HEK293 (cell line): Measurements from ENCODE around the gene COL8A1.
"Not testable (repeated sequence)": the region's sequence is repeated elsewhere in the genome, so short reads cannot be mapped to it uniquely, and the experiment has no call there.

Experiments
- CTCF ChIA-PET: fragments of 350-600 bp; formaldehyde crosslinking; extraction: SDS; loops from one replicate; lab custom pipeline; 2021; ENCODE audit warnings: antibody characterized with exemption; lab: Yijun Ruan, JAX
- POLR2A ChIA-PET: fragments of 300-600 bp; formaldehyde crosslinking; extraction: SDS; loops from one replicate; lab custom pipeline; 2020; ENCODE audit warnings: antibody characterized with exemption, inconsistent platforms; lab: Yijun Ruan, JAX
- H3K27ac ChIP-seq: fragments of 200-500 bp; sonication (Bioruptor generic); 2 replicates; pipeline ENCODE4 v1.5.1; 2014; ENCODE audit warnings: low read depth, low read length, control low read depth, inconsistent platforms; ENCODE audit errors: extremely low read depth
- H3K36me3 ChIP-seq, 2 experiments: fragments of 200-500 bp in 1 of 2; sonication (Bioruptor generic) in 1 of 2; 1 replicate in 1 of 2; 2 replicates in 1 of 2; pipeline ENCODE4 v1.5.1; 2014 to 2017; ENCODE audit warnings: inconsistent platforms in 2 of 2, low read length in 2 of 2; ENCODE audit not compliant: control insufficient read depth in 2 of 2, insufficient read depth in 1 of 2
- H3K4me1 ChIP-seq: fragments of 200-500 bp; sonication (Bioruptor generic); 2 replicates; pipeline ENCODE4 v1.5.1; 2014; ENCODE audit warnings: mild to moderate bottlenecking, low read length, inconsistent platforms; ENCODE audit not compliant: control insufficient read depth, insufficient read depth
- H3K4me3 ChIP-seq: 2 replicates; pipeline ENCODE4 v1.5.1; 2011; ENCODE audit warnings: low read depth, mild to moderate bottlenecking, control low read depth, low read length, moderate library complexity
- H3K9me3 ChIP-seq: fragments of 200-500 bp; sonication (Bioruptor generic); 2 replicates; pipeline ENCODE4 v1.5.1; 2014; ENCODE audit warnings: low read depth, low read length, inconsistent platforms; ENCODE audit not compliant: control insufficient read depth, insufficient read depth
- HOXC10 ChIP-seq: sonication (generic); formaldehyde crosslinking; IDR thresholded peaks from 2 replicates; pipeline ENCODE4 v1.8.1; 2023; ENCODE audit warnings: mild to moderate bottlenecking, missing genetic modification reagents
- KLF17 ChIP-seq: fragments of 450-650 bp; formaldehyde crosslinking; IDR thresholded peaks from 2 replicates; pipeline ENCODE4 v1.5.1; 2016; ENCODE audit warnings: missing biosample characterization, missing genetic modification characterization
- PRDM1 ChIP-seq: fragments of 450-650 bp; formaldehyde crosslinking; IDR thresholded peaks from 2 replicates; pipeline ENCODE4; 2016; ENCODE audit warnings: missing biosample characterization, missing genetic modification characterization
- REPIN1 ChIP-seq: fragments of 450-650 bp; formaldehyde crosslinking; IDR thresholded peaks from 2 replicates; pipeline ENCODE4 v1.5.1; 2017; ENCODE audit warnings: missing biosample characterization, missing genetic modification characterization, low read depth
- REST ChIP-seq: fragments of 450-650 bp; formaldehyde crosslinking; IDR thresholded peaks from 2 replicates; pipeline ENCODE4 v1.5.1; 2016; ENCODE audit warnings: missing biosample characterization, missing genetic modification characterization
- SCRT2 ChIP-seq: fragments of 450-650 bp; formaldehyde crosslinking; IDR thresholded peaks from 2 replicates; pipeline ENCODE4 v1.5.1; 2016; ENCODE audit warnings: missing biosample characterization, missing genetic modification characterization
- YY2 ChIP-seq: fragments of 450-650 bp; formaldehyde crosslinking; IDR thresholded peaks from 2 replicates; pipeline ENCODE4 v1.5.1; 2016; ENCODE audit warnings: missing biosample characterization, missing genetic modification characterization
- ZFP37 ChIP-seq: fragments of 450-650 bp; formaldehyde crosslinking; IDR thresholded peaks from 2 replicates; pipeline ENCODE4 v1.5.1; 2016; ENCODE audit warnings: missing biosample characterization, missing genetic modification characterization
- ZNF133 ChIP-seq: fragments of 450-650 bp; formaldehyde crosslinking; IDR thresholded peaks from 2 replicates; pipeline ENCODE4 v1.5.1; 2016; ENCODE audit warnings: missing biosample characterization, missing genetic modification characterization
- ZNF169 ChIP-seq: fragments of 450-650 bp; formaldehyde crosslinking; IDR thresholded peaks from 2 replicates; pipeline ENCODE4 v1.5.1; 2016; ENCODE audit warnings: missing biosample characterization, missing genetic modification characterization
- ZNF350 ChIP-seq: fragments of 450-650 bp; formaldehyde crosslinking; IDR thresholded peaks from 2 replicates; pipeline ENCODE4 v1.5.0; 2017; ENCODE audit warnings: missing biosample characterization, mild to moderate bottlenecking, missing genetic modification characterization
- ZNF423 ChIP-seq: fragments of 450-650 bp; formaldehyde crosslinking; IDR thresholded peaks from 2 replicates; pipeline ENCODE4 v1.5.1; 2016; ENCODE audit warnings: missing biosample characterization, missing genetic modification characterization
- ZNF510 ChIP-seq: fragments of 450-650 bp; formaldehyde crosslinking; IDR thresholded peaks from 2 replicates; pipeline ENCODE4 v1.5.1; 2018; ENCODE audit warnings: mild to moderate bottlenecking, missing genetic modification characterization, missing biosample characterization; ENCODE audit not compliant: insufficient replicate concordance
- ZNF555 ChIP-seq: fragments of 450-650 bp; formaldehyde crosslinking; conservative IDR thresholded peaks from 2 replicates; pipeline ENCODE4 v1.5.1; 2017; ENCODE audit warnings: missing biosample characterization, mild to moderate bottlenecking, missing genetic modification characterization, inconsistent platforms
- ZNF704 ChIP-seq: fragments of 450-650 bp; formaldehyde crosslinking; IDR thresholded peaks from 2 replicates; pipeline ENCODE4 v1.5.1; 2016; ENCODE audit warnings: missing biosample characterization, missing genetic modification characterization
- ZNF776 ChIP-seq: fragments of 450-650 bp; formaldehyde crosslinking; IDR thresholded peaks from 2 replicates; pipeline ENCODE4 v1.5.0; 2017; ENCODE audit warnings: missing biosample characterization, missing genetic modification characterization, borderline replicate concordance
- ZSCAN18 ChIP-seq: fragments of 450-650 bp; formaldehyde crosslinking; IDR thresholded peaks from 2 replicates; pipeline ENCODE4 v1.5.1; 2016; ENCODE audit warnings: missing biosample characterization, missing genetic modification characterization
- ZSCAN4 ChIP-seq: fragments of 450-650 bp; formaldehyde crosslinking; IDR thresholded peaks from 2 replicates; pipeline ENCODE4 v1.5.1; 2017; ENCODE audit warnings: missing biosample characterization, missing genetic modification characterization
- ZSCAN5A ChIP-seq: fragments of 450-650 bp; formaldehyde crosslinking; IDR thresholded peaks from 2 replicates; pipeline ENCODE4 v1.5.1; 2016; ENCODE audit warnings: missing biosample characterization, missing genetic modification characterization
- ZXDB ChIP-seq: fragments of 450-650 bp; formaldehyde crosslinking; IDR thresholded peaks from 2 replicates; pipeline ENCODE4 v1.5.1; 2016; ENCODE audit warnings: missing biosample characterization, missing genetic modification characterization

Gene COL8A1

GRCh38 chr3:99638167-99638948 is at the start of gene COL8A1 (continued):
- TF ChIP-seq REST (tag by site-specific recombination) (0 out of 2 replicates have a peak, but pooled peaks have one; percentile 43), ZNF133 (tag by site-specific recombination) (no peak), ZSCAN4 (tag by site-specific recombination) (no peak), ZXDB (no peak), ZNF423 (tag by site-specific recombination) (no peak)
- TF ChIP-seq, all 188 proteins: peak for 32

DNA sequence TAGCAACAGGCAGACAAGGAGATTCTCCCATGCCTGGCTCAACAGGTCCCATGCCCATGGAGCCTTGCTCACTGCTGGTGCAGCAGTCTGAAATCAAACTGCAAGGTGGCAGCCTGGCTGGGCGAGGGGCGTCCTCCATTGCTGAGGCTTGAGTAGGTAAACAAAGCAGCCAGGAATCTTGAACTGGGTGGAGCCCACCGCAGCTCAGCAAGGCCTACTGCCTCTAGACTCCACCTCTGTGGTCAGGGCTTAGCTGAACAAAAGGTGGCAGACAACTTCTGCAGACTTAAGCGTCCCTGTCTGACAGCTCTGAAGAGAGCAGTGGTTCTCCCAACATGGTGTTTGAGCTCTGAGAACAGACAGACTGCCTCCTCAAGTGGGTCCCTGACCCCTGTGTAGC is 49.2 kb upstream of the COL8A1 start:
- CTCF ChIA-PET, H3K27ac ChIP-seq, H3K4me1 ChIP-seq, POLR2A ChIA-PET, H3K4me3 ChIP-seq, H3K36me3 ChIP-seq, H3K9me3 ChIP-seq: not testable (repeated sequence)
- peak; percentile 35; the same call in 1 of the 2 replicates for TF ChIP-seq SCRT2 (tag by site-specific recombination)

GRCh38 chr3:99599894-99600293 is 38.5 kb upstream of the COL8A1 start:
- ChIA-PET CTCF (no interaction called here), POLR2A (no interaction called here)
- no peak overlapping the region for H3K27ac ChIP-seq
- TF ChIP-seq ZSCAN5A (tag by site-specific recombination) (no peak), ZNF704 (tag by site-specific recombination) (no peak), ZSCAN18 (no peak), YY2 (tag by site-specific recombination) (no peak), ZNF776 (tag by site-specific recombination) (no peak), KLF17 (tag by site-specific recombination) (no peak), ZNF350 (no peak), ZSCAN4 (tag by site-specific recombination) (no peak), ZNF169 (tag by site-specific recombination) (no peak), PRDM1 (tag by site-specific recombination) (no peak), HOXC10 (no peak), ZFP37 (no peak), REPIN1 (tag by site-specific recombination) (no peak), ZNF555 (tag by site-specific recombination) (no peak), ZNF510 (tag by site-specific recombination) (no peak)

More at GRCh38 chr3:99599894-99600293, 38.5 kb upstream of the COL8A1 start:
- H3K4me1 ChIP-seq, result peaks cover 10% of the 10 kb centered on the region
- no peaks in the 10 kb centered on the region for H3K36me3 ChIP-seq
- H3K4me3 ChIP-seq, result no peak overlapping the region
- no peaks in the 10 kb centered on the region for H3K9me3 ChIP-seq
